Femur (tissue), 1 donor: ENCODE data around the gene ARL6IP4.

Experiments used
- DNase-seq: peaks from one replicate; pipeline ENCODE4 v3.0.0-alpha.2; 2017

Gene ARL6IP4

GRCh38 chr12:122991623-122992275, 11.3 kb downstream of the ARL6IP4 start:
- no peak for DNase-seq

- no peak for DNase-seq
These were observed 11.9 kb downstream of the ARL6IP4 start for GRCh38 chr12:122992386-122992785.

DNA sequence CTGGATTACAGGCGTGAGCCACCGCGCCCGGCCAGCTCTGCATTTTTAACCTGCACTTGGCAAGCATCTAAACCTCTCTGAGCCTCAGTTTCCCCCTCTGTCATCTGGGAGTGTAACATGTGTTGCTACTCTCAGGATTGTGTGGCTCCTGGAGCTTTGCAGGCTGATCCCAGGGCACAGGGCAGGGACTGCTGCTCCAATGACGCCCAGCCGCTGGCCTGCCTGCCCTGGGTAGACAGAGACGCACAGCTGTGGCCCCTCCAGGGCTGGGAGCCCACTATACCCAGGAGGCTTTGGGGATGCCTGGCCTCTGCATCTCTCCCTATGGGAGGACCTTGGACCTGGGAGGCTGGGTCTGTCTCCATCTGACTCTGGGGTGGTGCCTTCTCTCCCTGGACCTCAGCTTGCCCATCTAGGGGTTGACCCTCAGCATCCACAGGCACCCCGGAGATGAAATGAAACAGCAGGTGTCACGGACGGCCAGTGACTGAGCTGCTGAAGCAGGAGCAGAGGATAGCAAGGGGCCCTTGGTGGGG, 13.7 kb downstream of the ARL6IP4 start:
- no peak for DNase-seq

- DNase-seq = no peak
These were observed 14.5 kb downstream of the ARL6IP4 start for GRCh38 chr12:122994781-122995502.

DNA sequence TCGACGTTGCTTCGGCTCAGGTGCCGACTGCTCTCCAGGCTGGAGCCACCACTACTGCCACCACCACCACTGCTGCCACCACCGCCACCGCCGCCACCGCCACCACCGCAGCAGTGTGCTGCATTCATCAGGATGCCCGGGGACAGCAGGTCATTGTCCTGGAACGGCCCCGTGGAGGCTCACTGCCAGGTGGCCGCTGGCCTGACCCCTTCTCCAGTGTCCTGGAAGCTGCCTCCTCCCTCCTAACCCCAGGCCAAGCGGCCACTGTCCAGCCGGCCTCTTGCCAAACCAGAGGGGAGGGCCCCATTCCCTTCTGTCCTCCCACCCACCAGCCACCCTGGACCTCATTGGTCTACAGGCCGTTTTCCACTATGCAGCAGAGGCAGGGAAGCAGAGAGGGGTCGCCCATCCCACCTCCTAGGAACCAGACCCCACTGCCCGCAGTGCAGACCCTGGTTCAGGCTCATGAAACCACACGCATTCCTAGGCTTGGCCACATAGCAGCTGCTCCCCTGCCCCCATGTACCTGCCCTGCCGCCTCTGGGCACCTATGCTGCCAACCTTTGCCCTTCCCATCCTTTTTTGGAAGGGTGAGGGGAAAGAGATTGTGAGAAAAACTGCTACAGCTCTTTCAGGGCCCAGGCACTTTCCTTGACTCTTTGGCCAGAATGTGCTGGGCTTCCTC, 15.2 kb downstream of the ARL6IP4 start:
- no peak for DNase-seq

- DNase-seq = no peak
These were observed 15.7 kb downstream of the ARL6IP4 start for GRCh38 chr12:122996188-122996601.

DNA sequence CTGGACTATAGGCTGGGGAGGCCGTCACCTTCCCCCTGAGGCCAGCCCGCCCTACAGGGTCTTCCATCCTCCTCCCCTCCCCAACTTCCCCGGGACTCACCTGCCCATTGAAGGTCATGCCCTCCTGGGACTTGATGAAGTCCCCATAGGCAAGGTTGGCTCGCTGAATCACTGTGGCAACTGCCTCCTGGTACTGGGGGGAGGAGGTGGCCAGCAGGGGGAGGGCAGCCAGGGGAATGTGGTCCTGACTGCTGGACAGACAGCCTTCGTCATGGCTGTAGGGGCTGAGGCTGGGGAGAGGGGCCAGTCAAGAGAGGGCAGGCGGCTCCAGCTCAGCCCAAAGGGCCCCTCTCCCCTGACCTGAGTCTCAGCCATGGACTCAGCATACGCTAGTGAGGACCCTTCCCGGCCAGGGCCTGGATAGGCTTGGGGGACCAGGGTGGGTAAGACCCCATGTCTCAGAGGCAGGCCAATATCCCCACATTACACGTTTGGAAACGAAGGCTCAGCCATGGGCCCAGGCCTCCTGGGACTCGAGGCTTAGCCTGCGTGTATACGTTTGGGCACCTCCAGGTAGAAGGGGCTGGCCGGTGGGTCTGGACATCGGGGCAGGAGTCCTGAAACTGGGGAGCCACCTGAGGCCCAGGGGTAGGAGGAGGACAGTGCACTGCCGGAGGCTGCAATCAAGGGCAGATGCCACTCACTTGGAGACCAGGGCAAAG, 16.3 kb downstream of the ARL6IP4 start:
- no peak for DNase-seq

DNA sequence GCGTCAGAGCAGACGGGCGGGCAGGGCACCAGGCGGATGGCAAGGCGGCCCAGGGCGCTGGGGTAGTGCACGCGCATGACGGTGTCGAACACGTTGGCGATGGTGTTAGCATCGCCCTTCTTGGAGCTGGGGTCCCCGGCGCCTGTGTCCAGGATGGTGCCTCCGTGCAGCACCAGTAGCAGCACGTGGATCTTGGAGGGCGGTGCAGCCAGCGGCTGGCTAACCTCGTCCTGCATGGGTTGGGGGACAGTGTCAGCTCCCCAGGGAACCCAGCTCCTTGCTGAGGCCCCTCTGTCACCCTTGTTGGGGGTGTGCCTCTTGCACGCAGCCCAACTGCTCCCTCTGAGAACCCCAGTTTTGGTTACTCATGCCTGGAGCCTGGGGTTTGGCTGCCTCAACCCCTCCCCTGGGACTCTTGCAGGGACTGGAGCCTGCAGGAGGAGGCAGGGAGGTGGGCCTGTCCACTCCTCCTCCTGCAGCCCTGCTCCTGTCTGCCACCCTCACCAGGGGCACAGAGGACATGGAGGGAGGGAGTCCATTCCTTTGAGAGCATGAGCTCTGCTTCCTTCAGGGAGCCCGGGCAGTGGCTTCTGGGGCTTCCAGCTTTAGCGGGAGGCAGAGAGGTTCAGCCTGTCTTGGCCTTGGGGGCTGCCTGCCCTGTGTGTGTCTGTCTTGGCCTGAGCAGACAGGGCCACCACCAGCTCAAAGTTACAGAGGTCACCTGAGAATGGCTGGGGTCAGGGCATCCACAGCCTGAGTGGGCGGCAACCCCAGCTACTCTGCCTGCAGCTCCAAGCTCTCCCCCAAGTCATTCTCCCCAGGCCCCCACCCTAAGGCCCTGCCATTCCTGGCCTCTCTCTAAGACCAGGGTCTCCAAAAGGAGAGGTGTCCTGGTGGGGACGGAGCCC, 17.1 kb downstream of the ARL6IP4 start:
- DNase-seq = no peak

- no peak for DNase-seq
These were observed 17.8 kb downstream of the ARL6IP4 start for GRCh38 chr12:122998316-122998715.

DNA sequence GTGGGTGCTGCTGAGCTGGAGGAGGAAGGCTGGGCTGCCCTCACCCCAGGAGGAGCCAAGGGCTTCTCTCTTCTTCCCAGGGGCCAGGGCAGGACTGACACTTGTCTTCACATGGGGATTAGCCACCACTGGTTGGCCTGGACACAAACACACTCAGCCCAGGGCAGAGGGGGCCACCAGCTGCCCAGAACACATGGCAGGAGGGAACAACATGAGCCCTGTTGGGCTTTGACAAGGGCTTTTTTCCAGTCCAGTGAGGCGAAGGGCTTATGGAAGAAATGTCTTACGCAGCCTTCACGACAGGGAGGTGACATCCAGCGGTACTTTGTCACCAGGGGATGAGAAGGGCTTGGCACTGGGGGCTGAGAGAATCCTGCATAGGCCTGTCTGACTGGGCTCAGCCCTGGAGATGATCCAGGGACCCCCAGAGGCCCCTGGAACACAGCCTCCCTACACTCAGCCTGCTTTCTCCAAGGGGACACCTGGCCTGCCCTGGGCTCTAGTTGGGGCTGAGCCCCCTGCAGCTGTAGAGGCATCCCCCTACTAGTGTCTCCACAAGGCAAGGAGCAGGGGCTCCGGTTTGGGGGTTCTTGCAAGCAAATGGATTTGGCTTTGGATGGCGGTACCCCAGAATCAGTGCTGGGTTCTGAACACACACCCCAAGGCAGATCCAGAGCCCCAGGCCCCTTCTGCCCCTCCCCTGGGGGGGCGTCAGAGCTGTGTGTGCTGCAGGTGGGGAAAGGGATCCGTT, 18.9 kb downstream of the ARL6IP4 start:
- no peak for DNase-seq

- DNase-seq = no peak
These were observed 19.5 kb downstream of the ARL6IP4 start for GRCh38 chr12:122999986-123000420.

GRCh38 chr12:123000578-123000977, 20.1 kb downstream of the ARL6IP4 start:
- no peak for DNase-seq

- no peak for DNase-seq
These were observed 21.0 kb downstream of the ARL6IP4 start for GRCh38 chr12:123001464-123001863.

DNA sequence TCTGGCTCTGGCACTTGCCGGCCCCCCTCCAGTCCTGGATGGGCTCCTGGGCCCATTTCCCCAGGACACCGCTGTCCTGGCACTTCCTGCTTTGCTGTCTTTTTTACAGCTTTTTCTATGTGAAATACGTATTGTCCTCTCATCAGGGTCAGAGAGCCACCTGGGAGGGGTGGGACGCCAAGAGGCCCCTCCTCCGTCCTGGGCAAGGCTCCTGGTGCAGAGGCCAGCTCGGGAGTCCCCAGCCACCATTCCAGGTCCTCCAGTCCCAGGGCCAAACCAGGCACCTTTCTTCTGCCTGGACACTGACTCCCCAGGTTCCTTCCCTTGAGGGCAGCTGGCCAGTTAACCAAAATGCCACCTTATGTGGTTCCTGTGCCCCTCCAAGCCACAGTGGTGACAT, 22.8 kb downstream of the ARL6IP4 start:
- DNase-seq = no peak

GRCh38 chr12:123004287-123004686, 23.8 kb downstream of the ARL6IP4 start:
- DNase-seq = no peak

GRCh38 chr12:123005081-123005626, 24.7 kb downstream of the ARL6IP4 start:
- DNase-seq = no peak

- DNase-seq = no peak
These were observed 26.5 kb downstream of the ARL6IP4 start for GRCh38 chr12:123006977-123007376.

DNA sequence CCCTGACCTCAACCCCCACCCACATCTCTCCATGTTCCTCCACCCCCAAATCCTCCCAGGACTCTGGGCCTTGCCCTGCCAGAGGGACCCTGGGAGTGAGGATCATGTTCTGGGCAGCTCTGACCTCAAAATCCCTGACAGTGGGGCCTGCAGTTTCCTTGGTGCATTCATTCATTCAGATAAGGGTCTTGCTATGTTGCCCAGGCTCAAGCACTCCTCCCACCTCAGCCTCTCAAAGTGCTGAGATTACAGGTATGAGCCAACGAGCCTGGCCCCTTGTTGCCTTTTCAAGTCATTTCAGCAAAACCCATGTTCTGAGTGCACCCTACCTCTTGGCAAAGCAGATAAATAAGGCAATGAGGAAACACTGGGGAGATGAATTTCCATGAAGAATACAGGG, 29.6 kb downstream of the ARL6IP4 start:
- no peak for DNase-seq

DNA sequence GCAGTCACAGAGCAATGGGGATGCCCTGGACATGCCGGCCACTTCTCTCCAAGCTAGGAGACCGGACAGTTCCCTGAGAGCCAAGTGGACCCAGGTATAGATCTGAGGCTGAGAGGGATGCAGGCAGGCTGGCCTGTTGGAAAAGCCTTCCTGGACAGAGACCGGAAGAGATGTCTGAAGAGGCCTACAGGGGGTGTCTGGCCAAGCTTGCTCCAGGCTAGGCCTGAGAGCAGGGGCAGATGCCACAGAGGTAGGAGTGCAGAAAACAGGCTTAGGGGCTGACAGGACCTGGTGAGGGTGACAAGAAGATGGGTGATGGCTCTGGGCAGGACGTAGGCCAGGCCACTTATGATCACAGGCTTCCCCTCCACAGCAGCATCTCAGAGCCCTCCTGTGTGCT, 30.2 kb downstream of the ARL6IP4 start:
- no peak for DNase-seq

GRCh38 chr12:123011701-123012100, 31.2 kb downstream of the ARL6IP4 start:
- DNase-seq = no peak
